Neutrophil (primary cell): ENCODE measurements around the gene RIOK2.
"Not testable (repeated sequence)": the region's sequence is repeated elsewhere in the genome, so short reads cannot be mapped to it uniquely, and the experiment has no call there.

Source experiments
- H3K27ac ChIP-seq: fragments of 200-600 bp; sonication (generic); 2 replicates; pipeline ENCODE4 v1.5.1; 2016; ENCODE audit warnings: mild to moderate bottlenecking, moderate library complexity
- H3K27me3 ChIP-seq: fragments of 200-600 bp; sonication (generic); 2 replicates; pipeline ENCODE4 v1.6.0; 2016; ENCODE audit warnings: mild to moderate bottlenecking
- H3K36me3 ChIP-seq: fragments of 200-600 bp; sonication (generic); 2 replicates; pipeline ENCODE4 v1.5.1; 2017
- H3K4me1 ChIP-seq, 2 experiments: fragments of 200-600 bp in 1 of 2; sonication (generic) in 1 of 2; 1 replicate in 1 of 2; 2 replicates in 1 of 2; pipeline versions ENCODE4 v1.5.1 to v1.6.1; 2013 to 2016; ENCODE audit warnings: low read depth in 1 of 2, low read length in 1 of 2, mild to moderate bottlenecking in 1 of 2, moderate library complexity in 1 of 2; ENCODE audit not compliant: control insufficient read depth in 1 of 2, insufficient read depth in 1 of 2
- H3K4me3 ChIP-seq, 2 experiments: fragments of 200-600 bp in 1 of 2; sonication (generic) in 1 of 2; 1 replicate in 1 of 2; 2 replicates in 1 of 2; pipeline ENCODE4 v1.5.1; 2013 to 2016; ENCODE audit warnings: low read depth in 1 of 2, low read length in 1 of 2, mild to moderate bottlenecking in 1 of 2, moderate library complexity in 1 of 2
- H3K9me3 ChIP-seq: fragments of 200-600 bp; sonication (generic); 2 replicates; pipeline ENCODE4 v1.5.1; 2016
- CTCF ChIP-seq: fragments of 200-600 bp; sonication (generic); IDR thresholded peaks from 2 replicates; pipeline ENCODE4 v1.5.1; 2016; ENCODE audit warnings: antibody characterized with exemption

RIOK2 gene

GRCh38 chr5:97142521-97143254 lies 40.4 kb downstream of the RIOK2 start, which contains the start of gene LIX1:
Gene LIX1 (minus strand): TSS chr5:97142611. CDS start chr5:97142576, 35 bp downstream.
- Histone ChIP-seq H3K9me3 (no peaks in the 10 kb centered on the region), H3K4me1 (no peaks in the 10 kb centered on the region), H3K36me3 (no peaks in the 10 kb centered on the region), H3K27me3 (no peaks in the 10 kb centered on the region), H3K4me3 (no peak within 1 kb of the TSS), H3K27ac (no peak within 1 kb of the TSS)
- TF ChIP-seq CTCF, result no peak

GRCh38 chr5:97141539-97141938 lies 41.5 kb downstream of the RIOK2 start:
- H3K4me1 ChIP-seq, result no peaks in the 10 kb centered on the region
- H3K9me3 ChIP-seq, result no peaks in the 10 kb centered on the region
- no peak for TF ChIP-seq CTCF
- no peak overlapping the region for H3K27ac ChIP-seq
- H3K4me3 ChIP-seq, result no peak overlapping the region
- H3K27me3 ChIP-seq, result no peaks in the 10 kb centered on the region
- H3K36me3 ChIP-seq, result no peaks in the 10 kb centered on the region

- H3K36me3 ChIP-seq, result no peaks in the 10 kb centered on the region
- H3K9me3 ChIP-seq, result no peaks in the 10 kb centered on the region
- H3K4me1 ChIP-seq, result no peaks in the 10 kb centered on the region
- H3K27ac ChIP-seq, result no peak overlapping the region
- TF ChIP-seq CTCF, result no peak
- no peak overlapping the region for H3K4me3 ChIP-seq
- H3K27me3 ChIP-seq, result no peaks in the 10 kb centered on the region
These were observed 42.0 kb downstream of the RIOK2 start for GRCh38 chr5:97141031-97141430.

GRCh38 chr5:97140250-97140649 lies 42.8 kb downstream of the RIOK2 start:
- H3K4me1 ChIP-seq, H3K36me3 ChIP-seq: not testable (repeated sequence)

GRCh38 chr5:97136475-97136874 lies 46.6 kb downstream of the RIOK2 start:
- no peak for TF ChIP-seq CTCF
- no peaks in the 10 kb centered on the region for H3K4me1 ChIP-seq
- H3K4me3 ChIP-seq, result no peak overlapping the region
- H3K27ac ChIP-seq, result no peak overlapping the region
- H3K27me3 ChIP-seq, result no peaks in the 10 kb centered on the region
- no peaks in the 10 kb centered on the region for H3K36me3 ChIP-seq
- no peaks in the 10 kb centered on the region for H3K9me3 ChIP-seq

More at GRCh38 chr5:97140250-97140649, 42.8 kb downstream of the RIOK2 start:
- H3K9me3 ChIP-seq, H3K27ac ChIP-seq, H3K27me3 ChIP-seq, H3K4me3 ChIP-seq: not testable (repeated sequence)

GRCh38 chr5:97135868-97136267 lies 47.2 kb downstream of the RIOK2 start:
- H3K4me3 ChIP-seq, result no peak overlapping the region
- H3K4me1 ChIP-seq, result no peaks in the 10 kb centered on the region
- no peaks in the 10 kb centered on the region for H3K27me3 ChIP-seq
- H3K27ac ChIP-seq, result no peak overlapping the region
- TF ChIP-seq CTCF, result no peak
- H3K36me3 ChIP-seq, result no peaks in the 10 kb centered on the region
- H3K9me3 ChIP-seq, result no peaks in the 10 kb centered on the region
